ENCODE results near the gene FGD3. TPM values are rescaled to one million over a fixed set of nuclear protein-coding genes. Genes with fewer than 3 reads are reported as not detected.

FGD3 gene
- total and polyA plus RNA-seq, 2 of the 8 experiments (the other 6 are each of a cell fraction or from before 2014, with no cell fraction given): 1.4 to 1.9 TPM

DNA sequence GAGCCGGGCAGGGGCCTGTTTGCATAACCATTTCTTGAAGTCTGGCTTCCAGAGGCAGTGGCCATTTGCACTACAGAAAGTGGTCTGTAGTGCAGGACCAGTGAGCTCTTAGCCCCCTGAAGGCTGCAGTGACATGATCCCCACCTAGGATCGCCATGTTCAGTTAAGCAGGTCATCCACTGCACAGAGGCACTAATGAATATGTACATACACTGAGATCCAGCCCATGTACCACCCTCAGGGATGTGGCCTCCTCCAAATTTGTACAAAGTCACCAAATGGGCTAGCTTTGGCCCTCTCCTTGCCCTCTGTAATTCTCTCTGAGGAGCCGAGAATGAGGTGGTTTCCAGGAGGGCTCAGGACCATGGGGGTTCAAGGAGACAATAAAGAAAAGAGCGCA lies 102.9 kb downstream of the FGD3 start (continued):
- TF ChIP-seq, protein P1, sequence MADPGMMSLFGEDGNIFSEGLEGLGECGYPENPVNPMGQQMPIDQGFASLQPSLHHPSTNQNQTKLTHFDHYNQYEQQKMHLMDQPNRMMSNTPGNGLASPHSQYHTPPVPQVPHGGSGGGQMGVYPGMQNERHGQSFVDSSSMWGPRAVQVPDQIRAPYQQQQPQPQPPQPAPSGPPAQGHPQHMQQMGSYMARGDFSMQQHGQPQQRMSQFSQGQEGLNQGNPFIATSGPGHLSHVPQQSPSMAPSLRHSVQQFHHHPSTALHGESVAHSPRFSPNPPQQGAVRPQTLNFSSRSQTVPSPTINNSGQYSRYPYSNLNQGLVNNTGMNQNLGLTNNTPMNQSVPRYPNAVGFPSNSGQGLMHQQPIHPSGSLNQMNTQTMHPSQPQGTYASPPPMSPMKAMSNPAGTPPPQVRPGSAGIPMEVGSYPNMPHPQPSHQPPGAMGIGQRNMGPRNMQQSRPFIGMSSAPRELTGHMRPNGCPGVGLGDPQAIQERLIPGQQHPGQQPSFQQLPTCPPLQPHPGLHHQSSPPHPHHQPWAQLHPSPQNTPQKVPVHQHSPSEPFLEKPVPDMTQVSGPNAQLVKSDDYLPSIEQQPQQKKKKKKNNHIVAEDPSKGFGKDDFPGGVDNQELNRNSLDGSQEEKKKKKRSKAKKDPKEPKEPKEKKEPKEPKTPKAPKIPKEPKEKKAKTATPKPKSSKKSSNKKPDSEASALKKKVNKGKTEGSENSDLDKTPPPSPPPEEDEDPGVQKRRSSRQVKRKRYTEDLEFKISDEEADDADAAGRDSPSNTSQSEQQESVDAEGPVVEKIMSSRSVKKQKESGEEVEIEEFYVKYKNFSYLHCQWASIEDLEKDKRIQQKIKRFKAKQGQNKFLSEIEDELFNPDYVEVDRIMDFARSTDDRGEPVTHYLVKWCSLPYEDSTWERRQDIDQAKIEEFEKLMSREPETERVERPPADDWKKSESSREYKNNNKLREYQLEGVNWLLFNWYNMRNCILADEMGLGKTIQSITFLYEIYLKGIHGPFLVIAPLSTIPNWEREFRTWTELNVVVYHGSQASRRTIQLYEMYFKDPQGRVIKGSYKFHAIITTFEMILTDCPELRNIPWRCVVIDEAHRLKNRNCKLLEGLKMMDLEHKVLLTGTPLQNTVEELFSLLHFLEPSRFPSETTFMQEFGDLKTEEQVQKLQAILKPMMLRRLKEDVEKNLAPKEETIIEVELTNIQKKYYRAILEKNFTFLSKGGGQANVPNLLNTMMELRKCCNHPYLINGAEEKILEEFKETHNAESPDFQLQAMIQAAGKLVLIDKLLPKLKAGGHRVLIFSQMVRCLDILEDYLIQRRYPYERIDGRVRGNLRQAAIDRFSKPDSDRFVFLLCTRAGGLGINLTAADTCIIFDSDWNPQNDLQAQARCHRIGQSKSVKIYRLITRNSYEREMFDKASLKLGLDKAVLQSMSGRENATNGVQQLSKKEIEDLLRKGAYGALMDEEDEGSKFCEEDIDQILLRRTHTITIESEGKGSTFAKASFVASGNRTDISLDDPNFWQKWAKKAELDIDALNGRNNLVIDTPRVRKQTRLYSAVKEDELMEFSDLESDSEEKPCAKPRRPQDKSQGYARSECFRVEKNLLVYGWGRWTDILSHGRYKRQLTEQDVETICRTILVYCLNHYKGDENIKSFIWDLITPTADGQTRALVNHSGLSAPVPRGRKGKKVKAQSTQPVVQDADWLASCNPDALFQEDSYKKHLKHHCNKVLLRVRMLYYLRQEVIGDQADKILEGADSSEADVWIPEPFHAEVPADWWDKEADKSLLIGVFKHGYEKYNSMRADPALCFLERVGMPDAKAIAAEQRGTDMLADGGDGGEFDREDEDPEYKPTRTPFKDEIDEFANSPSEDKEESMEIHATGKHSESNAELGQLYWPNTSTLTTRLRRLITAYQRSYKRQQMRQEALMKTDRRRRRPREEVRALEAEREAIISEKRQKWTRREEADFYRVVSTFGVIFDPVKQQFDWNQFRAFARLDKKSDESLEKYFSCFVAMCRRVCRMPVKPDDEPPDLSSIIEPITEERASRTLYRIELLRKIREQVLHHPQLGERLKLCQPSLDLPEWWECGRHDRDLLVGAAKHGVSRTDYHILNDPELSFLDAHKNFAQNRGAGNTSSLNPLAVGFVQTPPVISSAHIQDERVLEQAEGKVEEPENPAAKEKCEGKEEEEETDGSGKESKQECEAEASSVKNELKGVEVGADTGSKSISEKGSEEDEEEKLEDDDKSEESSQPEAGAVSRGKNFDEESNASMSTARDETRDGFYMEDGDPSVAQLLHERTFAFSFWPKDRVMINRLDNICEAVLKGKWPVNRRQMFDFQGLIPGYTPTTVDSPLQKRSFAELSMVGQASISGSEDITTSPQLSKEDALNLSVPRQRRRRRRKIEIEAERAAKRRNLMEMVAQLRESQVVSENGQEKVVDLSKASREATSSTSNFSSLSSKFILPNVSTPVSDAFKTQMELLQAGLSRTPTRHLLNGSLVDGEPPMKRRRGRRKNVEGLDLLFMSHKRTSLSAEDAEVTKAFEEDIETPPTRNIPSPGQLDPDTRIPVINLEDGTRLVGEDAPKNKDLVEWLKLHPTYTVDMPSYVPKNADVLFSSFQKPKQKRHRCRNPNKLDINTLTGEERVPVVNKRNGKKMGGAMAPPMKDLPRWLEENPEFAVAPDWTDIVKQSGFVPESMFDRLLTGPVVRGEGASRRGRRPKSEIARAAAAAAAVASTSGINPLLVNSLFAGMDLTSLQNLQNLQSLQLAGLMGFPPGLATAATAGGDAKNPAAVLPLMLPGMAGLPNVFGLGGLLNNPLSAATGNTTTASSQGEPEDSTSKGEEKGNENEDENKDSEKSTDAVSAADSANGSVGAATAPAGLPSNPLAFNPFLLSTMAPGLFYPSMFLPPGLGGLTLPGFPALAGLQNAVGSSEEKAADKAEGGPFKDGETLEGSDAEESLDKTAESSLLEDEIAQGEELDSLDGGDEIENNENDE (IDR thresholded peaks at IDR 0.05; ENCODE audit: insufficient replicate concordance, low read length): no peak

All from H1 (cell line).